Activated T-helper 1 cell treated with anti-CD3 and anti-CD28 coated beads, Interleukin-12 subunit alpha, Interleukin-12 subunit beta, Interleukin-2, Interleukin-4 antibody, amounts not matched to agents 30 ng/mL and 10 ng/mL and 1 ng/mL, durations not matched to agents 14 hours and 24 hours and 36 hours (primary cell): ENCODE results near the gene AK9. TPM values are rescaled to one million over a fixed set of nuclear protein-coding genes. Genes with fewer than 3 reads are reported as not detected.
"Not testable (repeated sequence)": the region's sequence is repeated elsewhere in the genome, so short reads cannot be mapped to it uniquely, and the experiment has no call there.

ENCODE experiments used
- DNase-seq: peaks from one replicate; pipeline ENCODE4 v3.0.0; 2021; ENCODE audit warnings: low spot score
- H3K27ac Mint-ChIP-seq: one replicate; pipeline ENCODE4 v1.8.0; 2021; ENCODE audit warnings: mild to moderate bottlenecking, mixed read lengths
- H3K27me3 Mint-ChIP-seq: one replicate; pipeline ENCODE4 v1.8.0; 2022; ENCODE audit warnings: mild to moderate bottlenecking, moderate library complexity, mixed read lengths; ENCODE audit not compliant: insufficient read depth
- H3K36me3 Mint-ChIP-seq: one replicate; pipeline ENCODE4 v1.8.0; 2021; ENCODE audit warnings: low read depth, mixed read lengths
- H3K4me1 Mint-ChIP-seq: one replicate; pipeline ENCODE4 v1.8.0; 2021; ENCODE audit warnings: low read depth, mixed read lengths
- H3K4me3 Mint-ChIP-seq: one replicate; pipeline ENCODE4 v1.8.0; 2021; ENCODE audit warnings: mild to moderate bottlenecking, moderate library complexity, mixed read lengths
- H3K9me3 Mint-ChIP-seq: one replicate; pipeline ENCODE4 v1.8.0; 2021; ENCODE audit warnings: mixed read lengths
- intact Hi-C: fragments of 100-400 bp; cut with micrococcal nuclease; formaldehyde crosslinking; loops from one replicate; pipeline ENCODE4 v1.15.1; 2024
- total RNA-seq: library from RNA; stranded (reverse); gene quantifications from 2 replicates; pipeline ENCODE4 v1.2.3, GENCODE V29; 2022

The AK9 gene
- total RNA-seq: 2.8 and 3.8 TPM in 2 replicates

GRCh38 chr6:109690737-109691621 lies at the start of gene AK9, which contains the start of gene FIG4:
Gene AK9 (minus strand): TSS chr6:109691202. CDS start chr6:109675745, 15,457 bp downstream.
Gene FIG4 (plus strand): TSS chr6:109691296. CDS start chr6:109691436, 140 bp downstream.
- H3K9me3 Mint-ChIP-seq: no peaks in the 10 kb centered on the region
- peak within 1 kb of the TSS; percentile 87 for H3K4me3 Mint-ChIP-seq
- peak; percentile 85 for DNase-seq
- H3K36me3 Mint-ChIP-seq: peaks cover 5% of the 10 kb centered on the region
- intact Hi-C loops: loop anchor here (1.0 to 10.0 kb wide), 15 partner anchors 13 to 1616 kb away; partner anchors contain the start of genes CDC40, CDK19, CEP57L1 and GTF3C6
- peaks cover 47% of the 10 kb centered on the region for H3K4me1 Mint-ChIP-seq
- H3K27me3 Mint-ChIP-seq: peaks cover 13% of the 10 kb centered on the region
- peak within 1 kb of the TSS; percentile 84 for H3K27ac Mint-ChIP-seq

- no peaks in the 10 kb centered on the region for H3K9me3 Mint-ChIP-seq
- no peak overlapping the region for H3K4me3 Mint-ChIP-seq
- intact Hi-C loops: no loop called here
- H3K27ac Mint-ChIP-seq: no peak overlapping the region
- no peaks in the 10 kb centered on the region for H3K4me1 Mint-ChIP-seq
- no peaks in the 10 kb centered on the region for H3K27me3 Mint-ChIP-seq
- no peak for DNase-seq
- peaks cover 27% of the 10 kb centered on the region for H3K36me3 Mint-ChIP-seq
Measured at GRCh38 chr6:109740787-109741186, 49.8 kb upstream of the AK9 start.

GRCh38 chr6:109739686-109740085 lies 48.7 kb upstream of the AK9 start:
- Mint-ChIP-seq H3K4me3 (no peak overlapping the region), H3K27me3 (no peaks in the 10 kb centered on the region), H3K4me1 (no peaks in the 10 kb centered on the region)

GRCh38 chr6:109738667-109739066 lies 47.7 kb upstream of the AK9 start:
- no peaks in the 10 kb centered on the region for H3K27me3 Mint-ChIP-seq
- H3K4me3 Mint-ChIP-seq: no peak overlapping the region
- H3K4me1 Mint-ChIP-seq: no peaks in the 10 kb centered on the region
- H3K36me3 Mint-ChIP-seq: peaks cover 18% of the 10 kb centered on the region
- no peak for DNase-seq
- intact Hi-C loops: no loop called here
- no peaks in the 10 kb centered on the region for H3K9me3 Mint-ChIP-seq
- no peak overlapping the region for H3K27ac Mint-ChIP-seq

More at GRCh38 chr6:109739686-109740085, 48.7 kb upstream of the AK9 start:
- DNase-seq: no peak
- Mint-ChIP-seq H3K27ac (no peak overlapping the region), H3K9me3 (no peaks in the 10 kb centered on the region), H3K36me3 (peaks cover 25% of the 10 kb centered on the region)
- intact Hi-C loops: no loop called here

GRCh38 chr6:109738255-109738654 lies 47.3 kb upstream of the AK9 start:
- no peak for DNase-seq
- Mint-ChIP-seq H3K9me3 (no peaks in the 10 kb centered on the region), H3K27ac (no peak overlapping the region), H3K4me3 (no peak overlapping the region), H3K27me3 (no peaks in the 10 kb centered on the region), H3K36me3 (peaks cover 17% of the 10 kb centered on the region), H3K4me1 (no peaks in the 10 kb centered on the region)
- intact Hi-C loops: no loop called here

GRCh38 chr6:109736273-109737025 lies 45.4 kb upstream of the AK9 start:
- Mint-ChIP-seq H3K36me3 (peaks cover 16% of the 10 kb centered on the region), H3K27ac (no peak overlapping the region), H3K27me3 (no peaks in the 10 kb centered on the region), H3K9me3 (no peaks in the 10 kb centered on the region), H3K4me1 (no peaks in the 10 kb centered on the region), H3K4me3 (no peak overlapping the region)
- no peak for DNase-seq
- intact Hi-C loops: no loop called here

GRCh38 chr6:109725250-109725649 lies 34.2 kb upstream of the AK9 start:
- Mint-ChIP-seq H3K36me3 (peaks cover 18% of the 10 kb centered on the region), H3K9me3 (peaks cover 11% of the 10 kb centered on the region)
- H3K27ac Mint-ChIP-seq, H3K4me1 Mint-ChIP-seq, H3K4me3 Mint-ChIP-seq, DNase-seq, intact Hi-C loops, H3K27me3 Mint-ChIP-seq: not testable (repeated sequence)

- Mint-ChIP-seq H3K4me1 (no peaks in the 10 kb centered on the region), H3K4me3 (no peak overlapping the region), H3K9me3 (peaks cover 11% of the 10 kb centered on the region), H3K27ac (no peak overlapping the region), H3K36me3 (peaks cover 19% of the 10 kb centered on the region), H3K27me3 (no peaks in the 10 kb centered on the region)
- intact Hi-C loops: no loop called here
- no peak for DNase-seq
Measured at GRCh38 chr6:109722564-109723254, 31.7 kb upstream of the AK9 start.

GRCh38 chr6:109722011-109722410 lies 31.0 kb upstream of the AK9 start:
- peaks cover 20% of the 10 kb centered on the region for H3K36me3 Mint-ChIP-seq
- peaks cover 11% of the 10 kb centered on the region for H3K9me3 Mint-ChIP-seq
- H3K4me1 Mint-ChIP-seq: no peaks in the 10 kb centered on the region
- no peak overlapping the region for H3K27ac Mint-ChIP-seq
- intact Hi-C loops: no loop called here
- no peak overlapping the region for H3K4me3 Mint-ChIP-seq
- H3K27me3 Mint-ChIP-seq: no peaks in the 10 kb centered on the region
- no peak for DNase-seq

- H3K4me1 Mint-ChIP-seq: no peaks in the 10 kb centered on the region
- H3K36me3 Mint-ChIP-seq: peaks cover 21% of the 10 kb centered on the region
Measured at GRCh38 chr6:109720311-109720710, 29.3 kb upstream of the AK9 start.

GRCh38 chr6:109718991-109719390 lies 28.0 kb upstream of the AK9 start:
- no peaks in the 10 kb centered on the region for H3K4me1 Mint-ChIP-seq
- H3K4me3 Mint-ChIP-seq: no peak overlapping the region
- H3K27ac Mint-ChIP-seq: no peak overlapping the region
- DNase-seq: no peak
- intact Hi-C loops: no loop called here
- H3K9me3 Mint-ChIP-seq: no peaks in the 10 kb centered on the region
- peaks cover 13% of the 10 kb centered on the region for H3K36me3 Mint-ChIP-seq
- H3K27me3 Mint-ChIP-seq: no peaks in the 10 kb centered on the region

More at GRCh38 chr6:109720311-109720710, 29.3 kb upstream of the AK9 start:
- intact Hi-C loops: no loop called here
- H3K4me3 Mint-ChIP-seq: no peak overlapping the region
- H3K27ac Mint-ChIP-seq: no peak overlapping the region
- H3K9me3 Mint-ChIP-seq: peaks cover 3% of the 10 kb centered on the region
- no peaks in the 10 kb centered on the region for H3K27me3 Mint-ChIP-seq
- DNase-seq: no peak

GRCh38 chr6:109717971-109718370 lies 27.0 kb upstream of the AK9 start:
- H3K27ac Mint-ChIP-seq: no peak overlapping the region
- H3K27me3 Mint-ChIP-seq: no peaks in the 10 kb centered on the region
- H3K4me3 Mint-ChIP-seq: no peak overlapping the region
- H3K9me3 Mint-ChIP-seq: no peaks in the 10 kb centered on the region
- H3K4me1 Mint-ChIP-seq: no peaks in the 10 kb centered on the region
- no peak for DNase-seq
- H3K36me3 Mint-ChIP-seq: peaks cover 6% of the 10 kb centered on the region
- intact Hi-C loops: no loop called here
